Measurements from ENCODE around the gene ABCA10.
"Not testable (repeated sequence)": the region's sequence is repeated elsewhere in the genome, so short reads cannot be mapped to it uniquely, and the experiment has no call there.

Gene ABCA10

DNA sequence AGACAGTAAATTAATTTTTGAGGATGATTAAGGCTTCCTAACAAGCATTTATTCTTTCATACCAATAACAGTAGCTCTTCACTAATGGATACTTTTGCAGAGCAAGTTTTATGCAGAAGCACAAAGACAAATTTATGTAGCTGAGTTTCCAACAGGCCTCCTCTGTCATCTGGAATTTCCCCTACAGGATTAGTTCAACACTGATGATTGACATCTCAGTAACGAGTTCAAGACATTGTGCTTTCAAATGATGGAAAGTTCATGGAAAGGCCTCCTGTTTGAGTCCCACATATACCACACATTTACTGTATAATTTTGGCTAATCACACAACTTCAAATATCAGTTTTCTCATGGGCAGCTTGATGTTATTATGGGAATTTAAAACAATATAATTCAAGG is 40.6 kb downstream of the ABCA10 start:
- H3K27me3 ChIP-seq (ENCODE audit: control insufficient read depth in 1 of 2, insufficient read depth in 2 of 2, low read length in 2 of 2): no peaks in the 10 kb centered on the region
- no peaks in the 10 kb centered on the region for H3K4me1 ChIP-seq (ENCODE audit: control insufficient read depth, insufficient read depth, low read length)
- H3K9ac ChIP-seq (ENCODE audit: low read length in 2 of 2): no peak overlapping the region
- no peaks in the 10 kb centered on the region for H3K36me3 ChIP-seq (ENCODE audit: control insufficient read depth in 2 of 2, insufficient read depth in 2 of 2, low read length in 2 of 2)
- H3K27ac ChIP-seq (ENCODE audit: low read length): no peak overlapping the region
- H3K4me3 ChIP-seq (ENCODE audit: low read length in 2 of 2): no peak overlapping the region
- no peaks in the 10 kb centered on the region for H3K9me3 ChIP-seq (ENCODE audit: control insufficient read depth in 2 of 2, low read length in 2 of 2)

DNA sequence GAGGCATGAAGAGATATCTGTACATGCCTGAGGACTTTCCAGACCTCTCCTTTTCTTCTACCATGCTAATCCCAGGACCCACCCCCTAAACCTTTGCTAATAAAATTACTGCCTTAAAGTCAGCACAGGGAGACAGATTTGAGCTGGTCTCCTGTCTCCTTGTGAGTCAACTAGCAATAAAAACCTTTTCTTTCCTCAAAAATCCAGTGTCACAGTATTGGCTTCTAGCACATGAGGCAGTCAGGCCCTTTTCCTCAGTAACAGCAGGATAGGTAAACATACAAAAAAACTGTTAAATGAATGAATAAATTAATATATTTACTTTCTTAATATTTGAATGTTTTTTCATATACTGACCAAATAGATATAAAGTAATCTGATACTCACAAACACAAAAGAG is 41.3 kb downstream of the ABCA10 start:
- Histone ChIP-seq H3K27me3 (ENCODE audit: control insufficient read depth in 1 of 2, insufficient read depth in 2 of 2, low read length in 2 of 2) (no peaks in the 10 kb centered on the region), H3K9ac (ENCODE audit: low read length in 2 of 2) (no peak overlapping the region), H3K4me3 (ENCODE audit: low read length in 2 of 2) (no peak overlapping the region), H3K36me3 (ENCODE audit: control insufficient read depth in 2 of 2, insufficient read depth in 2 of 2, low read length in 2 of 2) (no peaks in the 10 kb centered on the region), H3K9me3 (ENCODE audit: control insufficient read depth in 2 of 2, low read length in 2 of 2) (no peaks in the 10 kb centered on the region), H3K27ac (ENCODE audit: low read length) (no peak overlapping the region), H3K4me1 (ENCODE audit: control insufficient read depth, insufficient read depth, low read length) (no peaks in the 10 kb centered on the region)

DNA sequence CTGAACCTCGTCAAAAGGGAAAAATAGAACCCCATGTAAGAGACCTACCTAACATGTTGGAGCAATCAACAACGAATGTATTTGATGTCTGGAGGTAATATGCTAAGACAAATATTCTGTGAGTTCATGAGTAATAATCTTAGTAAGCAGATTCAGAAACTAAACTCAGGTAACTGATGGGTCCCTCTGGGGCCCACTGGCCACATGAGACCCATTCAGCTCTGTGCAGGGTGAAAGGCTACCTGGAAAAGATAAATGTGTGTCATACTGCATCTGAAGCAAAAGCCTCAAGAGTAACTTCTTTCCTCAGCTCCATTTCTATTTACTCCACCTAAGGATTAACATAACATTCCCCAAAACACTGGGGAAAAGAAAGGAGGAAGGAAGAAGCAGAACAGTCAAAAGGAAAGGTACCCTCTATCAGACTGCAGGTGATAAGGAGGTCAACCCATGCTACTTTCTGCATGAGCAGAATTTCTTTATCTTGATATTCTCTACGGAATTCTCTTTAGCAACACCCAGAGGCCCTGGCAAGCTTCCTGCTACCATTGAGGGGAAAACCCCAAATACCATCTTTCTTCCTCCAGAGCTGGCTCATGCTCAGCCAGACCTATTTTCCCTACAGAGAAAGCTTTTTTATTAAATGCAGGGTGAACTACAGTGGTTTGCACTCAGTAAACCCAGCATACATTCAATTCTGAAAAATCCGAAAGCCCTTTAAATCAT is 49.2 kb downstream of the ABCA10 start:
- Histone ChIP-seq H3K9me3 (ENCODE audit: control insufficient read depth in 2 of 2, low read length in 2 of 2) (no peaks in the 10 kb centered on the region), H3K9ac (ENCODE audit: low read length in 2 of 2) (no peak overlapping the region), H3K4me3 (ENCODE audit: low read length in 2 of 2) (no peak overlapping the region), H3K27ac (ENCODE audit: low read length) (no peak overlapping the region), H3K4me1 (ENCODE audit: control insufficient read depth, insufficient read depth, low read length) (no peaks in the 10 kb centered on the region), H3K27me3 (ENCODE audit: control insufficient read depth in 1 of 2, insufficient read depth in 2 of 2, low read length in 2 of 2) (no peaks in the 10 kb centered on the region), H3K36me3 (ENCODE audit: control insufficient read depth in 2 of 2, insufficient read depth in 2 of 2, low read length in 2 of 2) (no peaks in the 10 kb centered on the region)

DNA sequence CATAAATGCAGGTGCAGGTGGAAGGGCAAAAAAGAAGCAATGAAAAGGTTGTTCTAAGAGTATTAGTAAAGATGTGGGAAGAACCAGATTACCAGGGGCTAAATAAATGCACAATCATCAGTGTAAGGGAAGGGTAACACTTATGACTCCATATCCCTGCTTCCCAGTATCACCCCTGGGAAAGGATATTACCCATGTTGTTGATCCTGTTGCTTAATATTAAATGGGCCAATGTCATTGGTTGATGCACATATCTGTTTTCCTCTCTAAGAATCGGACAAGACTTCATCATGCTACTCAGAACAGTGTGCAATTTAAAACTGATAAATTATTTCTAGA is 52.2 kb downstream of the ABCA10 start:
- Histone ChIP-seq H3K9ac (ENCODE audit: low read length in 2 of 2) (no peak overlapping the region), H3K4me1 (ENCODE audit: control insufficient read depth, insufficient read depth, low read length) (no peaks in the 10 kb centered on the region), H3K4me3 (ENCODE audit: low read length in 2 of 2) (no peak overlapping the region), H3K9me3 (ENCODE audit: control insufficient read depth in 2 of 2, low read length in 2 of 2) (no peaks in the 10 kb centered on the region), H3K27me3 (ENCODE audit: control insufficient read depth in 1 of 2, insufficient read depth in 2 of 2, low read length in 2 of 2) (no peaks in the 10 kb centered on the region), H3K36me3 (ENCODE audit: control insufficient read depth in 2 of 2, insufficient read depth in 2 of 2, low read length in 2 of 2) (no peaks in the 10 kb centered on the region), H3K27ac (ENCODE audit: low read length) (no peak overlapping the region)

DNA sequence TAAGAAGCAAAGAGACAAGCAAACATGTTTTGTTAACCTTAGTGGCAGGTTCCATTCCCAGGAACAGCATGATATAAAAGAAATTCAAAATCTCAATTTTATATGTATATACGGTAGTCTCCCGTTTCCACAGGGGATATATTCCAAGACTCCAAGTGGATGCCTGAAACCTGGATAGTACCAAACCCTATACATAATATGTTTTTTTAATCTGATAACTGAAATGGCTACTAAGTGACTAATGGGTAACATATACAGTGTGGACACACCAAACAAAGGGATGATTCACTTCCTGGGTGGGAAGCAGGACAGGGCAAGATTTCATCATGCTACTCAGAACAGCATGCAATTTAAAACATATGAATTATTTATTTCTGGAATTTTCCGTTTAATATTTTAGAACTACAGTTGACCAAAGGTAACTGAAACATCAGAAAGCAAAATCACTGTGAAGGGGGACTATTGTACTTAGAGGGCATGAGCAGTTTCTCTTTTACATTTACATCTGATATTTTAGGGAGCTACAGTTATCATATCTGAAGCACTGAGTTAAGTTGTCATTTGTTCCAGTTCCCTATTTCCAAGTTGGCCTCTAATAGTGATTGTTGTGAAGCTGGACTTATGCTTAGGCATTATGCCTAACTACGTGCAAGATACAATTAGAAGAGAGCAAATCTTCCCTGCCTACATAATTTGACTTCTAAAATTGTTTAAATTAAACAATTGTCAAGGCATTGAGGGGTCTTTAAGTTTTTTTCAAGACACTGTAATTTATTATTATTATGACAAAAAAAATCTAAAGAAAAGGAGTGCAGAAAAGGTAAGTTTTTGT is 52.8 kb downstream of the ABCA10 start:
- H3K9me3 ChIP-seq (ENCODE audit: control insufficient read depth in 2 of 2, low read length in 2 of 2): no peaks in the 10 kb centered on the region
- H3K36me3 ChIP-seq (ENCODE audit: control insufficient read depth in 2 of 2, insufficient read depth in 2 of 2, low read length in 2 of 2): no peaks in the 10 kb centered on the region
- no peaks in the 10 kb centered on the region for H3K27me3 ChIP-seq (ENCODE audit: control insufficient read depth in 1 of 2, insufficient read depth in 2 of 2, low read length in 2 of 2)
- no peak overlapping the region for H3K27ac ChIP-seq (ENCODE audit: low read length)
- H3K4me1 ChIP-seq (ENCODE audit: control insufficient read depth, insufficient read depth, low read length): no peaks in the 10 kb centered on the region
- H3K9ac ChIP-seq (ENCODE audit: low read length in 2 of 2): no peak overlapping the region
- no peak overlapping the region for H3K4me3 ChIP-seq (ENCODE audit: low read length in 2 of 2)

DNA sequence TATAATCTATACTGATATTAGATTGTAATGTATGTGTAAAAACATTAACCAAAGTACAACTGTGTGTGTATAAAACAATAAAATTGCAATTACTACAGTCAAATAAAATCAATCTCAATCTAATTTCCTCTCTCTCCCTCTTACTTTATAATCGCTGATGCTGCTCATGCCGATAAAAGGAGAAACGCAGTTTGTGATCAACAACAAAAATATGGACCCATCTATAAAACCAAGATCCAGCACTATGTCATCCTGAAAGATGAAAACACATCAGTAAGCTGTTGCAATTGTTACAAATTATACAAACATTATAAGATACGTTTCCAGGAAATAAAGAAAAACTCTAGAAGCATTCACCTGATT is 53.4 kb downstream of the ABCA10 start:
- H3K36me3 ChIP-seq (ENCODE audit: control insufficient read depth in 2 of 2, insufficient read depth in 2 of 2, low read length in 2 of 2): no peaks in the 10 kb centered on the region
- H3K27ac ChIP-seq (ENCODE audit: low read length): no peak overlapping the region
- H3K9me3 ChIP-seq (ENCODE audit: control insufficient read depth in 2 of 2, low read length in 2 of 2): no peaks in the 10 kb centered on the region

DNA sequence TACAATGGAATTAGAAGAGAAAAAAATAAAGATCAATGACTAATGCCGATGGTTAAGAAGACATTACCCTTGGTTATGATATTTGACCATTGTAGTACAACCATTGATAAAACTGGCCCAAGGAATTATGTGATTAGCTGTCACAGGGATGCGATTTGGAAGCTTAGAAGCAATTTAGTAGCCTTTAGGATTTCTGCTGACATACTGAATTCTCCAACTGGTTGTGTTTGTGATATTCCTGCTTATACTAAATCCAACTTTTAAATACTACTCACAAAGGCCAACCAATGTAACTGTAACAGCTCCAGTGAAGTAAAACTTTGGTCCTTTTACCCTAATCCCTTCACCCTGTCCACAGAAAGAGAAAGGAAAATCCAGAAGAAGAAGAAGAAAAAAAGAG is 55.5 kb downstream of the ABCA10 start:
- no peaks in the 10 kb centered on the region for H3K9me3 ChIP-seq (ENCODE audit: control insufficient read depth in 2 of 2, low read length in 2 of 2)
- no peaks in the 10 kb centered on the region for H3K27me3 ChIP-seq (ENCODE audit: control insufficient read depth in 1 of 2, insufficient read depth in 2 of 2, low read length in 2 of 2)
- no peak overlapping the region for H3K4me3 ChIP-seq (ENCODE audit: low read length in 2 of 2)
- H3K27ac ChIP-seq (ENCODE audit: low read length): no peak overlapping the region
- no peaks in the 10 kb centered on the region for H3K36me3 ChIP-seq (ENCODE audit: control insufficient read depth in 2 of 2, insufficient read depth in 2 of 2, low read length in 2 of 2)
- no peak overlapping the region for H3K9ac ChIP-seq (ENCODE audit: low read length in 2 of 2)
- no peaks in the 10 kb centered on the region for H3K4me1 ChIP-seq (ENCODE audit: control insufficient read depth, insufficient read depth, low read length)

More for the DNA sequence above, 53.4 kb downstream of the ABCA10 start:
- H3K9ac ChIP-seq (ENCODE audit: low read length in 2 of 2): no peak overlapping the region
- no peaks in the 10 kb centered on the region for H3K4me1 ChIP-seq (ENCODE audit: control insufficient read depth, insufficient read depth, low read length)
- H3K27me3 ChIP-seq (ENCODE audit: control insufficient read depth in 1 of 2, insufficient read depth in 2 of 2, low read length in 2 of 2): no peaks in the 10 kb centered on the region
- no peak overlapping the region for H3K4me3 ChIP-seq (ENCODE audit: low read length in 2 of 2)

DNA sequence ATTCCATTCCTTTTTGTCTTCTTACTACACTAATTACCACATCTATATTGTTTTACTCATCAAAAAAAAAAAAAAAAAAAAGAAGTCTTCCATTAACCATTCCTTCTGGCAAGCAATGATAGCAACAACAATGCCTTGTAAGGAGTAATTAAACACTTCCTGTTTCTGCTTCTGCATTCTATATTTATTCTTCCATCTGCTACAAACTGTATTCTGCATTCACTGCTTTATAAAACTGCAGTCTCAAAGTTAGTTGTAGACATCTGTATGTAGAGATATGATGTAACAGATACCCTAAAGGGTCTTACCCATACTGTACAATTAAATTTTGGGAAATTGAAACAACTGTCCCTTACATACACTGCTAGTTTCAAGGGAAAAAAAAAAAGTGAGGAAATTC is 58.2 kb downstream of the ABCA10 start:
- Histone ChIP-seq H3K4me1 (ENCODE audit: control insufficient read depth, insufficient read depth, low read length) (no peaks in the 10 kb centered on the region), H3K27me3 (ENCODE audit: control insufficient read depth in 1 of 2, insufficient read depth in 2 of 2, low read length in 2 of 2) (no peaks in the 10 kb centered on the region), H3K36me3 (ENCODE audit: control insufficient read depth in 2 of 2, insufficient read depth in 2 of 2, low read length in 2 of 2) (no peaks in the 10 kb centered on the region), H3K27ac (ENCODE audit: low read length) (no peak overlapping the region), H3K9ac (ENCODE audit: low read length in 2 of 2) (no peak overlapping the region), H3K9me3 (ENCODE audit: control insufficient read depth in 2 of 2, low read length in 2 of 2) (no peaks in the 10 kb centered on the region), H3K4me3 (ENCODE audit: low read length in 2 of 2) (no peak overlapping the region)

DNA sequence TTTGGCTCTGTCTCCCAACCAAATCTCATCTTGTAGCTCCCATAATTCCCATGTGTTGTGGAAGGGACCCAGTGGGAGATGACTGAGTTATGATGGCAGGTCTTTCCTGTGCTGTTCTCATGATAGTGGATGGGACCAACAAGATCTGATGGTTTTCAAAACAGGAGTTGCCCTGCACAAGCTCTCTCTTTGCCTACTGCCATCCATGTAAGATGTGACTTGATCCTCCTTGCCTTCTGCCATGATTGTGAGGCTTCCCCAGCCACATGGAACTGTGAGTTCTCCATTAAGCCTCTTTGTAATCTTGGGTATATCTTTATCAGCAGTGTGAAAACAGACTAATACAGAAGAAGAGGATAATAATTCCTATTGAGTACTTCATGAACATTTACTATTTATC is 60.0 kb downstream of the ABCA10 start:
- H3K4me3 ChIP-seq (ENCODE audit: low read length in 2 of 2); H3K27ac ChIP-seq (ENCODE audit: low read length); H3K9me3 ChIP-seq (ENCODE audit: control insufficient read depth in 2 of 2, low read length in 2 of 2); H3K9ac ChIP-seq (ENCODE audit: low read length in 2 of 2); H3K27me3 ChIP-seq (ENCODE audit: control insufficient read depth in 1 of 2, insufficient read depth in 2 of 2, low read length in 2 of 2); H3K4me1 ChIP-seq (ENCODE audit: control insufficient read depth, insufficient read depth, low read length); H3K36me3 ChIP-seq (ENCODE audit: control insufficient read depth in 2 of 2, insufficient read depth in 2 of 2, low read length in 2 of 2): not testable (repeated sequence)

DNA sequence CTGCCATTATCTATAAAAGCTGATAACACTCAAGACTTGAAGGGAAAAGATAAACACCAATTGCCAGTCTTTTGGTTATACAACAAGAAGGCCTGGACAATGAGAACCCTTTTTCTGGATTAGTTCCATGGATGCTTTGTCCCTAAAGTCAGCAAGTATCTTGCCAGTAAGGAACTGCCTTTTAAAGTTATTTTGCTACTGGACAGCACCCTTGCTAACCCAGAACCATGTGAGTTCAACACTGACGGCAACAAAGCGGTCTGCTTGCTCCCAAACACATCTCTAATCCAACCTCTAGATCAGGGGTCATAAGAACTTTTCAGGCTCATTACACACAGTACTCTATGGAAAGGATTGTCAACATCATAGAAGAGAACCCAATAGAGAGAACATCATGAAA is 61.7 kb downstream of the ABCA10 start:
- H3K4me3 ChIP-seq (ENCODE audit: low read length in 2 of 2): no peak overlapping the region
- no peaks in the 10 kb centered on the region for H3K36me3 ChIP-seq (ENCODE audit: control insufficient read depth in 2 of 2, insufficient read depth in 2 of 2, low read length in 2 of 2)
- H3K9ac ChIP-seq (ENCODE audit: low read length in 2 of 2): no peak overlapping the region
- H3K27ac ChIP-seq (ENCODE audit: low read length): no peak overlapping the region
- no peaks in the 10 kb centered on the region for H3K4me1 ChIP-seq (ENCODE audit: control insufficient read depth, insufficient read depth, low read length)
- no peaks in the 10 kb centered on the region for H3K27me3 ChIP-seq (ENCODE audit: control insufficient read depth in 1 of 2, insufficient read depth in 2 of 2, low read length in 2 of 2)
- no peaks in the 10 kb centered on the region for H3K9me3 ChIP-seq (ENCODE audit: control insufficient read depth in 2 of 2, low read length in 2 of 2)

DNA sequence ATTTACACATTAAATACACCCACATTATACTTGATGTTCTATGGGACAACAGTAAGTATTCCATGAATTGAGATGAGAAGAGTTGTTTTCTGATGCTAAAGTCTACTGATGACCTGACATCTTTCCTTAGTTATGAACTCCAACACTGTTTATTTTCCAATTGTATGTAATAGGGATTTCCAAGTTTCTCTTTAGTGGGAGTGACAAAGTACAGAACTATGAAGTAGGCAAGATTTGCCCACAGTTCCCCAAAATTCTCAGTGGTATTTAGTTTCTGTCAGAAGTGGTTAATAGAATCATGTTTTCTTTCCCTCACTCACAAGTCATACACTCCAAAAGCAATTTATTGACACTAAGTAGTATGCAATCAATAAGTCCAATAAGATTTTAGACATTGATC is 64.4 kb downstream of the ABCA10 start:
- no peaks in the 10 kb centered on the region for H3K9me3 ChIP-seq (ENCODE audit: control insufficient read depth in 2 of 2, low read length in 2 of 2)
- H3K4me3 ChIP-seq (ENCODE audit: low read length in 2 of 2): no peak overlapping the region
- no peaks in the 10 kb centered on the region for H3K27me3 ChIP-seq (ENCODE audit: control insufficient read depth in 1 of 2, insufficient read depth in 2 of 2, low read length in 2 of 2)
- H3K27ac ChIP-seq (ENCODE audit: low read length): no peak overlapping the region
- no peak overlapping the region for H3K9ac ChIP-seq (ENCODE audit: low read length in 2 of 2)
- H3K36me3 ChIP-seq (ENCODE audit: control insufficient read depth in 2 of 2, insufficient read depth in 2 of 2, low read length in 2 of 2): no peaks in the 10 kb centered on the region
- no peaks in the 10 kb centered on the region for H3K4me1 ChIP-seq (ENCODE audit: control insufficient read depth, insufficient read depth, low read length)

Measured in stomach smooth muscle (tissue), 2 donors.